GM12872 (cell line): ENCODE measurements around the gene TUBB4B.

Source experiments
- CTCF ChIP-seq: IDR thresholded peaks from 3 replicates; pipeline ENCODE4 v1.5.1; 2011; ENCODE audit warnings: low read depth, mild to moderate bottlenecking, low read length, moderate library complexity; ENCODE audit not compliant: insufficient read depth

The TUBB4B gene

GRCh38 chr9:137267933-137268355 is 26.9 kb downstream of the TUBB4B start:
- no peak for TF ChIP-seq CTCF

- no peak for TF ChIP-seq CTCF
Observed at GRCh38 chr9:137268538-137269201, 27.6 kb downstream of the TUBB4B start.

- no peak for TF ChIP-seq CTCF
Observed at GRCh38 chr9:137269231-137269772, 28.2 kb downstream of the TUBB4B start.

GRCh38 chr9:137270929-137271695 is 30.0 kb downstream of the TUBB4B start:
- TF ChIP-seq CTCF, result no peak

- no peak for TF ChIP-seq CTCF
Observed at GRCh38 chr9:137271696-137272076, 30.6 kb downstream of the TUBB4B start.

- TF ChIP-seq CTCF, result no peak
Observed at GRCh38 chr9:137272241-137273094, 31.4 kb downstream of the TUBB4B start.

- TF ChIP-seq CTCF, result no peak
Observed at GRCh38 chr9:137273095-137273490, 32.0 kb downstream of the TUBB4B start.
